IMR-90 (cell line): Measurements from ENCODE around the gene CAVIN1. TPM values are rescaled to one million over a fixed set of nuclear protein-coding genes. Genes with fewer than 3 reads are reported as not detected.

Source experiments
- ATAC-seq: fragments of 200-7000 bp; cut with Tn5 transposase; 2 replicates; pipeline ENCODE4 v1.9.1; 2020; ENCODE audit warnings: low read depth, mild to moderate bottlenecking, moderate library complexity
- BruUV-seq: library from RNA; stranded (reverse); fragments of 400-500 nt; replicated peaks from 2 replicates; lab custom pipeline; 2021; lab: Mats Ljungman, UMichigan
- CTCF ChIA-PET: fragments of 300-600 bp; formaldehyde crosslinking; extraction: SDS; loops from one replicate; lab custom pipeline; 2021; ENCODE audit warnings: antibody characterized with exemption; lab: Yijun Ruan, JAX
- POLR2A ChIA-PET: fragments of 300-600 bp; sonication (Branson Sonifier 250); formaldehyde crosslinking; loops from one replicate; lab custom pipeline; 2022; ENCODE audit warnings: antibody characterized with exemption; ENCODE audit not compliant: unreplicated experiment; lab: Charles Lee
- DNase-seq: peaks from one replicate; pipeline ENCODE4 v3.0.0; 2013
- H2AFZ ChIP-seq: replicated peaks from 2 replicates; pipeline ENCODE3; 2013; ENCODE audit warnings: low read length, mild to moderate bottlenecking; ENCODE audit not compliant: poor library complexity
- H2AK5ac ChIP-seq: 2 replicates; pipeline ENCODE4 v1.6.1; 2013; ENCODE audit warnings: low read depth, low read length, inconsistent platforms
- H2AK9ac ChIP-seq: replicated peaks from 2 replicates; pipeline ENCODE3; 2013; ENCODE audit warnings: mild to moderate bottlenecking, low read depth, low read length, moderate library complexity; ENCODE audit not compliant: poor library complexity
- H2BK120ac ChIP-seq: 2 replicates; pipeline ENCODE4 v1.6.1; 2013; ENCODE audit warnings: low read depth, low read length, inconsistent platforms
- H2BK15ac ChIP-seq: 3 replicates; pipeline ENCODE4 v1.6.1; 2013; ENCODE audit warnings: low read depth, low read length, inconsistent platforms
- H2BK20ac ChIP-seq: 2 replicates; pipeline ENCODE4 v1.6.1; 2013; ENCODE audit warnings: low read depth, mild to moderate bottlenecking, inconsistent platforms, low read length, moderate library complexity
- H2BK5ac ChIP-seq: 2 replicates; pipeline ENCODE4 v1.6.1; 2013; ENCODE audit warnings: mild to moderate bottlenecking, low read depth, low read length, inconsistent platforms; ENCODE audit not compliant: poor library complexity, severe bottlenecking
- H3K14ac ChIP-seq: replicated peaks from 2 replicates; pipeline ENCODE4 v1.6.1; 2013; ENCODE audit warnings: low read depth, low read length, inconsistent platforms
- H3K18ac ChIP-seq: 2 replicates; pipeline ENCODE4 v1.6.1; 2013; ENCODE audit warnings: low read depth, low read length, control low read depth
- H3K23ac ChIP-seq: 2 replicates; pipeline ENCODE4 v1.6.1; 2013; ENCODE audit warnings: low read depth, low read length, inconsistent platforms
- H3K27ac ChIP-seq: 2 replicates; pipeline ENCODE4 v1.5.1; 2013; ENCODE audit warnings: mild to moderate bottlenecking, control low read depth, low read length; ENCODE audit not compliant: insufficient read depth
- H3K27me3 ChIP-seq: 2 replicates; pipeline ENCODE4 v1.6.1; 2013; ENCODE audit warnings: low read length; ENCODE audit not compliant: control insufficient read depth, insufficient read depth
- H3K36me3 ChIP-seq: 2 replicates; pipeline ENCODE4 v1.6.1; 2013; ENCODE audit warnings: low read length, mixed read lengths; ENCODE audit not compliant: control insufficient read depth, insufficient read depth
- H3K4ac ChIP-seq: 2 replicates; pipeline ENCODE4 v1.6.1; 2013; ENCODE audit warnings: low read depth, low read length, inconsistent platforms
- H3K4me1 ChIP-seq: 2 replicates; pipeline ENCODE4 v1.6.1; 2013; ENCODE audit warnings: low read length, mixed read lengths; ENCODE audit not compliant: control insufficient read depth, insufficient read depth
- H3K4me2 ChIP-seq: 2 replicates; pipeline ENCODE4 v1.6.1; 2013; ENCODE audit warnings: low read depth, mild to moderate bottlenecking, control low read depth, low read length, moderate library complexity
- H3K4me3 ChIP-seq: 2 replicates; pipeline ENCODE4 v1.5.1; 2013; ENCODE audit warnings: low read depth, mild to moderate bottlenecking, control low read depth, low read length, moderate library complexity; ENCODE audit not compliant: insufficient read depth
- H3K56ac ChIP-seq: 2 replicates; pipeline ENCODE4 v1.6.1; 2013; ENCODE audit warnings: low read length, inconsistent platforms; ENCODE audit not compliant: insufficient read depth; ENCODE audit errors: extremely low read depth
- H3K79me1 ChIP-seq, 2 experiments: 2 replicates each; pipeline ENCODE4 v1.6.1; 2013; ENCODE audit warnings: low read length in 2 of 2, inconsistent platforms in 1 of 2, low read depth in 1 of 2
- H3K9ac ChIP-seq: 2 replicates; pipeline ENCODE4 v1.6.1; 2013; ENCODE audit warnings: low read depth, low read length, control low read depth
- H3K9me1 ChIP-seq: 2 replicates; pipeline ENCODE4 v1.6.1; 2013; ENCODE audit warnings: low read length, inconsistent platforms; ENCODE audit not compliant: insufficient read depth
- H3K9me3 ChIP-seq: 2 replicates; pipeline ENCODE4 v1.6.1; 2013; ENCODE audit warnings: low read length; ENCODE audit not compliant: control insufficient read depth, insufficient read depth
- H4K20me1 ChIP-seq: 2 replicates; pipeline ENCODE4 v1.6.1; 2013; ENCODE audit warnings: low read length, inconsistent platforms; ENCODE audit not compliant: insufficient read depth
- H4K5ac ChIP-seq: 2 replicates; pipeline ENCODE4 v1.6.1; 2013; ENCODE audit warnings: mild to moderate bottlenecking, low read depth, low read length, control low read depth
- H4K8ac ChIP-seq, 2 experiments: 2 replicates each; pipeline ENCODE4 v1.6.1; 2013; ENCODE audit warnings: low read depth in 2 of 2, low read length in 2 of 2, control low read depth in 1 of 2, inconsistent platforms in 1 of 2
- H4K91ac ChIP-seq: 2 replicates; pipeline ENCODE4 v1.6.1; 2013; ENCODE audit warnings: low read depth, low read length, inconsistent platforms; ENCODE audit not compliant: insufficient read depth
- BHLHE40 ChIP-seq: fragments of 150-350 bp; IDR thresholded peaks from 2 replicates; pipeline ENCODE4 v1.6.1; 2016; ENCODE audit warnings: mild to moderate bottlenecking, low read depth, low read length
- CEBPB ChIP-seq: IDR thresholded peaks from 2 replicates; pipeline ENCODE4 v1.6.1; 2012; ENCODE audit warnings: low read depth, low read length, improper control_type of control experiment
- CHD1 ChIP-seq: IDR thresholded peaks from 2 replicates; pipeline ENCODE4 v1.6.1; 2012; ENCODE audit warnings: low read depth, low read length, improper control_type of control experiment
- ELK1 ChIP-seq: fragments of 150-350 bp; IDR thresholded peaks from 2 replicates; pipeline ENCODE4 v1.6.1; 2016; ENCODE audit warnings: low read depth, mild to moderate bottlenecking, low read length, moderate library complexity, borderline replicate concordance
- FOS ChIP-seq: fragments of 150-350 bp; IDR thresholded peaks from 2 replicates; pipeline ENCODE4 v1.6.1; 2016; ENCODE audit warnings: low read depth, low read length
- MAFK ChIP-seq: IDR thresholded peaks from 2 replicates; pipeline ENCODE4 v1.6.1; 2012; ENCODE audit warnings: low read depth, low read length, improper control_type of control experiment
- MAZ ChIP-seq: IDR thresholded peaks from 2 replicates; pipeline ENCODE4 v1.6.1; 2012; ENCODE audit warnings: low read depth, mild to moderate bottlenecking, low read length, improper control_type of control experiment, moderate library complexity, borderline replicate concordance
- MXI1 ChIP-seq: IDR thresholded peaks from 2 replicates; pipeline ENCODE4 v1.6.1; 2012; ENCODE audit warnings: low read depth, mild to moderate bottlenecking, low read length, moderate library complexity, borderline replicate concordance
- NFE2L2 ChIP-seq: fragments of 150-350 bp; IDR thresholded peaks from 2 replicates; pipeline ENCODE4 v1.6.1; 2016; ENCODE audit warnings: low read depth, mild to moderate bottlenecking, low read length
- POLR2A ChIP-seq: IDR thresholded peaks from 2 replicates; pipeline ENCODE4 v1.6.1; 2012; ENCODE audit warnings: mild to moderate bottlenecking, low read depth, low read length
- RAD21 ChIP-seq: IDR thresholded peaks from 2 replicates; pipeline ENCODE4 v1.6.1; 2012; ENCODE audit warnings: low read length, improper control_type of control experiment
- RCOR1 ChIP-seq: IDR thresholded peaks from 2 replicates; pipeline ENCODE4 v1.6.1; 2012; ENCODE audit warnings: mild to moderate bottlenecking, low read length, improper control_type of control experiment; ENCODE audit not compliant: insufficient replicate concordance
- RFX5 ChIP-seq: IDR thresholded peaks from 2 replicates; pipeline ENCODE4 v1.8.0; 2012; ENCODE audit warnings: low read depth, mild to moderate bottlenecking, low read length, moderate library complexity
- SMC3 ChIP-seq: fragments of 150-350 bp; IDR thresholded peaks from 2 replicates; pipeline ENCODE4 v1.6.1; 2016; ENCODE audit warnings: low read depth, mild to moderate bottlenecking, antibody characterized with exemption, low read length, moderate library complexity
- WGBS, 2 experiments: methylation state at CpG; one replicate each; pipeline versions ENCODE4 v1.1.5 to v1.1.7; 2013; ENCODE audit warnings: missing lambda C conversion rate in 2 of 2; ENCODE audit not compliant: insufficient read length in 1 of 2; ENCODE audit errors: extremely low coverage in 2 of 2; 5-methylcytosine and 5-hydroxymethylcytosine counted together
- dilution Hi-C: fragments of 300-500 bp; cut with HindIII; formaldehyde crosslinking; loops from one replicate; pipeline ENCODE4 v1.14.3; 2018; ENCODE audit warnings: low sequenced_read_pairs; ENCODE audit not compliant: unreplicated experiment
- in situ Hi-C: fragments of 300-500 bp; cut with MboI; formaldehyde crosslinking; loops from 3 replicates; pipeline ENCODE4 v1.14.3; 2019; ENCODE audit warnings: low sequenced_read_pairs, inconsistent platforms, mixed read lengths
- intact Hi-C: fragments of 100-400 bp; cut with micrococcal nuclease; formaldehyde crosslinking; loops from 2 replicates; pipeline ENCODE4 v1.10.0; 2022
- polyA plus RNA-seq, 3 experiments: library from polyadenylated mRNA; depleted of rRNA; stranded (reverse); fragments of >200 nt; gene quantifications; 2 replicates each; pipeline ENCODE4 v1.2.3, GENCODE V29; 2012; ENCODE audit warnings: low replicate concordance in 1 of 3
- total RNA-seq: library from RNA; depleted of rRNA; stranded (reverse); fragments of >200 nt; gene quantifications from 2 replicates; pipeline ENCODE4 v1.2.3, GENCODE V29; 2012
- TF ChIP-seq, protein P1 (sequence below): fragments of 150-350 bp; IDR thresholded peaks from 2 replicates; pipeline ENCODE4 v1.6.1; 2017; ENCODE audit warnings: mild to moderate bottlenecking, antibody characterized with exemption, low read length, low read depth

Gene CAVIN1
- total and polyA plus RNA-seq, 2 of the 4 experiments (the other 2 are of a cell fraction), result 491 to 556 TPM

GRCh38 chr17:42406615-42407288 lies 16.3 kb downstream of the CAVIN1 start:
- Histone ChIP-seq H4K91ac (no peak overlapping the region), H3K27ac (peak overlapping the region; percentile 65; the same call in 1 of the 2 replicates), H3K9me3 (no peaks in the 10 kb centered on the region), H2AK5ac (no peak overlapping the region), H3K18ac (no peak overlapping the region), H3K9me1 (peaks cover 36% of the 10 kb centered on the region), H3K4ac (no peak overlapping the region), H3K27me3 (no peaks in the 10 kb centered on the region), H3K79me1 (peaks cover 10 to 79% of the 10 kb centered on the region in 2 experiments; a peak in 3 of 4 replicates), H2BK20ac (no peak overlapping the region), H2BK5ac (peak overlapping the region; percentile 36), H3K4me2 (peak overlapping the region; percentile 22; the same call in 1 of the 2 replicates), H3K23ac (peak overlapping the region; percentile 36), H3K14ac (peak overlapping the region; percentile 30; the same call in 1 of the 2 replicates), H4K8ac (no peak overlapping the region), H3K56ac (no peak overlapping the region), H4K20me1 (peaks cover 100% of the 10 kb centered on the region), H4K5ac (no peak overlapping the region), H2BK120ac (no peak overlapping the region), H3K9ac (no peak overlapping the region), H3K4me3 (no peak overlapping the region), H2AFZ (no peak overlapping the region), H3K36me3 (peaks cover 41% of the 10 kb centered on the region), H3K4me1 (peaks cover 45% of the 10 kb centered on the region), H2AK9ac (peak overlapping the region; percentile 44), H2BK15ac (no peak overlapping the region)
- ChIA-PET POLR2A (interaction anchor here (0.5 kb wide), 1 partner anchor 9 kb away, joined by 6 read pairs; no protein-coding TSS in a partner anchor), CTCF (interaction anchor here (0.9 to 1.1 kb wide), 2 partner anchors 106 to 478 kb away, joined by 3 to 4 read pairs; no protein-coding TSS in a partner anchor)
- in situ Hi-C loops (no loop called here), dilution Hi-C loops (no loop called here), intact Hi-C loops (loop anchor here (1.0 to 5.0 kb wide), 2 partner anchors 84 to 111 kb away; no protein-coding TSS in a partner anchor)
- BruUV-seq, result no TSS peak
- WGBS, 2 experiments, result no CpG with 5 or more reads among the region's 5 CpGs
- DNase-seq, result no peak
- ATAC-seq, result no peak
- no peak for TF ChIP-seq ELK1
- no peak for TF ChIP-seq POLR2A
- no peak for TF ChIP-seq RCOR1
- TF ChIP-seq CEBPB, result no peak
- TF ChIP-seq BHLHE40, result no peak
- no peak for TF ChIP-seq CHD1
- TF ChIP-seq NFE2L2, result no peak
- no peak for TF ChIP-seq FOS
- no peak for TF ChIP-seq RFX5
- TF ChIP-seq MAZ, result no peak
- TF ChIP-seq, protein P1, sequence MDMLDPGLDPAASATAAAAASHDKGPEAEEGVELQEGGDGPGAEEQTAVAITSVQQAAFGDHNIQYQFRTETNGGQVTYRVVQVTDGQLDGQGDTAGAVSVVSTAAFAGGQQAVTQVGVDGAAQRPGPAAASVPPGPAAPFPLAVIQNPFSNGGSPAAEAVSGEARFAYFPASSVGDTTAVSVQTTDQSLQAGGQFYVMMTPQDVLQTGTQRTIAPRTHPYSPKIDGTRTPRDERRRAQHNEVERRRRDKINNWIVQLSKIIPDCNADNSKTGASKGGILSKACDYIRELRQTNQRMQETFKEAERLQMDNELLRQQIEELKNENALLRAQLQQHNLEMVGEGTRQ, result no peak
- no peak for TF ChIP-seq MXI1
- no peak for TF ChIP-seq RAD21
- TF ChIP-seq MAFK, result no peak
- no peak for TF ChIP-seq SMC3
